GM18873 (cell line): ENCODE data around the gene NR2E1.

ENCODE experiments used
- ATAC-seq: cut with Tn5 transposase; IDR thresholded peaks from one replicate; pipeline ENCODE4 v1.9.1; 2021; ENCODE audit warnings: mild to moderate bottlenecking, moderate library complexity, moderate number of reproducible peaks; ENCODE audit not compliant: unreplicated experiment, low FRiP score

The NR2E1 gene

DNA sequence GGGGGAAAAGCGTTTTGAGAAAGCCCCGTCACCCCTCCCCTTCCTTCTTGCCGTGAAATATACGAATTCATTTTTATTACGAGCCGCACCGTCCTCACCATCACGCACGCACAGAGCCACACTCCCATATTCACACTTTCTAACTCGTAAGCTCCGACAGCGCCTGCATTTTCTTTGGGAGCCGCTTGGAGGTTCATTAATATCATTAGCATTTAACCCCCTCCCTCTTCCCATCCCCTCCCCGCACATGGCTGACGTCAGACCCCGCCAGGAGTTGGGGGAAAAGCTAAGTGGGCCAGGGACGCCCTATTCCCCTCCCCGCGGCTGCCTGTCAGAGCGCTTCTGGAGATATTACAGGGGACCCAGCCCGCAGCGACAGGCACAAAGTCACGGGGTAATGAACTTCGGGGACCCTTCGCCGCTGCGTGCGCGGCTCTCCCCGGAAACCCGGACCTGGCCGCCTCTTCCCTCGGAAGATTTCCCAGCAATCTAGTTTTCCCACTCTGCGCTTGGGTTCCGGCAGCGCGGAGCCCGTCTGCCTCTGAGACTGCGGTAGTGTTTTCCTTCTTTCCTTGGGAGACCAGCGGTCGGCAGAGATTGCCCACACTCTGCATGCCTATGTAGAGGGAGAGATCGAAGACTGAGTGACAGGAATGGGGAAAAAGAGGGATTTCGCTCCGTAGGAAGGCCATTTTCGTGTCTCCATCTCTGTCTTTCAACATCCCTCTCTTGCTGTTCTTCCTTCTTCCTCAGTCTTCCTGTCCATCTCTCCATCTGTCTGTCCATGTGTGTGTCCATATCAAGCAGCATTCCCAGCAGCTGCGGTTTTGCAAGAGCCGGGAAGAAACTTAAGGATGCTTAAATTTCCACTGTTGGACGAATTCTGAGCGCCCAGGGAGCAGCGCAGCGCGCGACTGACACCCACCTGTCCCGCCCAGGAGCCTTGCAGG, at the start of gene NR2E1:
TSS of gene NR2E1 (plus strand) at position 309 of the 950 bp plus-strand sequence. CDS start 744 bp downstream, outside the sequence.
- no peak for ATAC-seq

- no peak for ATAC-seq
Observed at GRCh38 chr6:108116546-108117426, 49.0 kb upstream of the NR2E1 start.

GRCh38 chr6:108117427-108118358, 48.1 kb upstream of the NR2E1 start:
- ATAC-seq: no peak

- ATAC-seq: no peak
Observed at GRCh38 chr6:108118359-108118724, 47.5 kb upstream of the NR2E1 start.

- no peak for ATAC-seq
Observed at GRCh38 chr6:108118810-108119768, 46.7 kb upstream of the NR2E1 start.

DNA sequence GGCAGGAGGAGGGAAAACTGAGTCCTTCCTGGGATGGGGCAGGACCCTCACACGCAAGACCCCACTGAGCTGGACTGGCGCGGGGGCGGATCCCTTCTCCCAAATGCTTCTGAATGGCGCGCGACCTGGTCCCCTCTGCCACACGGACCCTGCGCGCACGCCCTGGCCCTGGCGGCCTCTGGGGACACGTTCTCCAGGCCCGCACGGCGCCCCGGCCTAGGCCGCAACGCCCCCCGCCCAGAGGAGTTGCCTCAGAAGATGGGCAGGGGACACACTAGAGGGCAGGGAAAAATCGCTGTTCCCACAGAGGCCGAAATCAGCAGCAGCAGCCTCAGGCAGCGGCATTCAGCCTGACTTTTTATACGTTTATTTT, 46.1 kb upstream of the NR2E1 start:
- no peak for ATAC-seq

GRCh38 chr6:108120311-108120710, 45.5 kb upstream of the NR2E1 start:
- no peak for ATAC-seq

- no peak for ATAC-seq
Observed at GRCh38 chr6:108121612-108122011, 44.2 kb upstream of the NR2E1 start.

- no peak for ATAC-seq
Observed at GRCh38 chr6:108123481-108123929, 42.3 kb upstream of the NR2E1 start.

GRCh38 chr6:108123946-108124345, 41.9 kb upstream of the NR2E1 start:
- ATAC-seq: no peak

DNA sequence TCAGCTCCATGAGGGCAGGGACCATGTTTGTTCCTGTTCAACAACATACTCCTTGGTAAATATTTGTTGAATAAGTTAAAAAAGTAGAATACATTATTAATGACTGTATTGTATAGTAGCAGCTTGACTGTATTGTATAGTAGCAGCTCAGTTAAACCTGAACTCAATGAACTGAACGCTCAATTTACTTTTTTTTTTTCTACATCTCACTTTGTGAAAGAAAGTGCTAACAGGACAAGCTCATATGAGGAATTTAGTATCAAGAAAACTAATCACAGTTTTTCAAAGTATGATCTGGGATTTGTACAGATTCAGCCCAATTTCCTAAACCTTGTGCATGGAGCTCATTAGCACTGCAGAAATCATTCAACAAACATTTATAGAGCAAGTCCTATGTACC, 38.8 kb upstream of the NR2E1 start:
- ATAC-seq: no peak

GRCh38 chr6:108127826-108128225, 38.0 kb upstream of the NR2E1 start:
- no peak for ATAC-seq

GRCh38 chr6:108130262-108130661, 35.6 kb upstream of the NR2E1 start:
- ATAC-seq: no peak

- no peak for ATAC-seq
Observed at GRCh38 chr6:108132863-108133262, 33.0 kb upstream of the NR2E1 start.

DNA sequence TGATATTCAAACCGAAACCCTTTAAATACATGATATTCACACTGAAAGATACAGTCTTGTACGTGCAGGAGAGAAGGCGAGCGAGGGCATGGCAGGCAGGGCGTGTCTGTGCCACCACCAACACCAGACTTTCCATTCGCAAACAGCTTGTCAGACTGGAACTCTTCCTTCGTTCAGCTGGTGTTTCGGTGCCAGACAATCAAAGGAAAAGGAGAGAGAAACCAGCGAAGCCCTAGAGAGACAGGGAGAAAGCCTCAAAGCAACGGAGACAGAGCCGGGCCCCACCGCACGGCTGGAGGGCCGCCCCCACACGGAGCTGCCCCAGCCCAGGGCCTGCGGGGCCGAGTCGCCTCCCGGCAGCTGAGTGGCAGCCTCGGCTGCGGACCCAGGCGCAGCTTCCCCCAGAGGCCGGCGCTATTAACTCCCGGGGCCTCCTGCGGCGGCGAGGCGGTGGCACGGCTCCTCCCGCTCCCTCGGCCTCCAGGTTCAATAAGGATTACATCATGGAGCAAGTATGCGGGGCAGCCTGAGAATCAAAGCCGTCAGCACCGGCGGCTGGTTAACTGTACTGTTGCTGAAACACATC, 32.1 kb upstream of the NR2E1 start:
- ATAC-seq: no peak

DNA sequence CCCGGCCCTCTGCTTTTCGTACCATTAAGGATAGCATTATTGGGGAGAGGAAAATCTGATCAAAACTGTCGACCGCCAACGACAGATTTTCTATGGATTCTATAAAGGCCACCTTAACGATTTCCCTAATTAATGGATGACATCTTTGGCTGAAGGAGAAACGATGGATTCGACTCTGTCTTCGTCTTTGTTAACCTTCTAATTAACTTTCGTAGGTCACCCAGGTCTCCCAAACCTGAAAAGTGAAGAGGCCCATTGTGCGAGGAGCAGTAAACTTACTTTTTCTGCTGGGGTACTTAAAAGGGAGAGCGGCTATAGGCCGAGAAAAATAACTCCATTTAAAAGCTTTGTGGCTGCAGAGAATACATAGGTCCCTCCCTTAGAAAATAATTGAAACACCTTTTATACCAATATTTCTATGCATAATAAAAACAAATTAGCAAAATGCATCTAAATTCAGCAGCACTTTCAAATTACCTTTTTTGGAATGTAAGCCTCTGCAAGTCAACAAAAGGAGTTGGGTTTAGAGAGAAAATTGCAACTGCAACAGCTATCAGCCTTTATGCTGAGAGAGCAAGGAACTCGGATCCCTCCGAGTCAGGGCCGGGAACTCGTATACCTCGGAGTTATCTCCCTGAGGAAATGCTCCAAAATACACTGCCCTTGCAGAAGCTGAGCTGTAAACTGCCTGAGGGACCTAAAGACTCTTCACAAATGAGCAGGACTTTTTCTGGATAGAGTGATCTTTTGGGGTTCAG, 31.4 kb upstream of the NR2E1 start:
- no peak for ATAC-seq

DNA sequence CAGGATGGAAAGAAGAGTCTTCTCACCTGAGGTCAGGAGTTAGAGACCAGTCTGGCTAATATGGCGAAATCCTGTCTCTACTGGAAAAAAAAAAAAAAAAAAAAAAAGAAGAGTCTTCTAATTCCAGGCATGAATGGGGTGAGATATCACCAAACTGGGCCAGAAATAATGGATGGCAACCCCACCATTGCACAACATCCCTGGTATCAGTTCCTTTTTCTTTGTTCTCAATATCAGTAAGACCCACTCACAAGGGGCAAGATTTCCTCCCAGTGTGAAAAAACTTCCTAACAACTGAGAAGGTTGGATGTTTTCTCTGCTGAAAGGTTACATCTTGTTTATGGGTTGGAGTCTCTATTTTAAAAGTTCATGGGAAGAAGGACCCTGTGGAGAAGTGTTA, 23.6 kb upstream of the NR2E1 start:
- no peak for ATAC-seq

DNA sequence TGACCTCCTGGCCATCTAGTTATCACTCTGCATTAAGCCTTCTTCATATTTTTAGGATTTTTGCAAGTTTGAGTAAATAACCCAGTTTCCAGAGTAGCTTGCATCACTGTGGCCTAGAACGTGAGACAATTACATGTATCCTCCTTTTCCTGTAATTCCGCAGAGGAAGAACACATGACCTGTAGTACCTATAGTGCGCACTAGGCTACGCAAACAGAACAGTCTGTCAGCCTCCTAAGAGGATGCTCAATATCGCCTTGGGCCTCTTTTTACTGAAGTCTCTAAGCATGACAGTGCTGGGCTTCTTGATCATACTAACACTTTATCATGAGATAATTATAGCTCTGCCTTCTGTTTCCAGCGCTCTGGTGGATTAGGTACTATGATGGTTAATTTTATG, 20.2 kb upstream of the NR2E1 start:
- ATAC-seq: no peak
